KBM-7 (cell line): ENCODE measurements around the gene GLI1.
"Not testable (repeated sequence)": the region's sequence is repeated elsewhere in the genome, so short reads cannot be mapped to it uniquely, and the experiment has no call there.

Experiments
- DNase-seq: peaks from one replicate; pipeline ENCODE4 v3.0.0-alpha.2; 2015
- in situ Hi-C: fragments of 300-500 bp; cut with MboI; formaldehyde crosslinking; loops from 2 replicates; pipeline ENCODE4 v1.14.3; 2020; ENCODE audit warnings: low sequenced_read_pairs, low pct_unique_long_range_greater_than_20kb, mixed read lengths

Gene GLI1

DNA sequence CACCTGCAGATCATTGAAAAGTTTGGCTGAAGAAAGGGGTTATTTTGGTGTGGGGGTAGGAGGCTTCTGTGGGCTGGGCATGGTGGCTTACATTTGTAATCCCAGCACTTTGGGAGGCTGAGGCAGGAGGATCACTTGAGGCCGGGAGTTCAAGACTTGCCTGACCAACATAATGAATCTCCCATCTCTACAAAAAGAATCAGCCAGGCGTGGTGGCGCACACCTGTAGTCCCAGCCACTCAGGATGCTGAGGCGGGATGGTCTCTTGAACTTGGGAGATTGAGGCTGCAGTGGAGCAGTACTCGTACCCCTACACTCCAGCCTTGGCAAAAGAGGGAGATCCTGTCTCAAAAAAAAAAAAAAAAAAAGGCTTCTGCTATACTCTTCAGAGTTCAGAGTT lies 53.7 kb downstream of the GLI1 start:
- DNase-seq: no peak
- in situ Hi-C loops: no loop called here

- in situ Hi-C loops, DNase-seq: not testable (repeated sequence)
Observed at GRCh38 chr12:57513677-57514076, 54.1 kb downstream of the GLI1 start.

GRCh38 chr12:57514246-57514645 lies 54.7 kb downstream of the GLI1 start:
- in situ Hi-C loops, DNase-seq: not testable (repeated sequence)

DNA sequence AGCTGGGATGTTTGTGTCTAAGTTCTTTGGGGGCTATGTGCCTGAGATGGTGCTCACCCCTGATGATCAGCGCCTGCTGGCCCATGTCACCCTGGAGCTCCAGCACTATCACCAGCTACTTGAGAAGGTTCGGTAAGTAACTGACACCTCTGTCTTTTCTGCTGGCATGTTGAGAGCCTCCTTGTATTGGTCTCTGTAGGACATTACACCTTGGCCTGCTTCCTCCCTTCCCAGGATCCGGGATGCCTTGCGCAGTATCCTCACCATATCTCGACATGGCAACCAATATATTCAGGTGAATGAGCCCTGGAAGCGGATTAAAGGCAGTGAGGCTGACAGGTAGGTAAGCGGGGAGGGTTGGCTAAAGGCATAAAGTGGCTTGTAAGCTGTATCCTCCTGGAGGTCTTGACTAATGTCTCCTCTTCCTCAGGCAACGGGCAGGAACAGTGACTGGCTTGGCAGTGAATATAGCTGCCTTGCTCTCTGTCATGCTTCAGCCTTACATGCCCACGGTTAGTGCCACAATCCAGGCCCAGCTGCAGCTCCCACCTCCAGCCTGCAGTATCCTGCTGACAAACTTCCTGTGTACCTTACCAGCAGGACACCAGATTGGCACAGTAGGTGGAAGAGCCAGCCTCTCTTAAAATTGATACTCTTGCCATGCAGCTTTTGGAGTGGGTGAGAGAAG lies 55.3 kb downstream of the GLI1 start:
- in situ Hi-C loops: no loop called here
- DNase-seq: no peak

DNA sequence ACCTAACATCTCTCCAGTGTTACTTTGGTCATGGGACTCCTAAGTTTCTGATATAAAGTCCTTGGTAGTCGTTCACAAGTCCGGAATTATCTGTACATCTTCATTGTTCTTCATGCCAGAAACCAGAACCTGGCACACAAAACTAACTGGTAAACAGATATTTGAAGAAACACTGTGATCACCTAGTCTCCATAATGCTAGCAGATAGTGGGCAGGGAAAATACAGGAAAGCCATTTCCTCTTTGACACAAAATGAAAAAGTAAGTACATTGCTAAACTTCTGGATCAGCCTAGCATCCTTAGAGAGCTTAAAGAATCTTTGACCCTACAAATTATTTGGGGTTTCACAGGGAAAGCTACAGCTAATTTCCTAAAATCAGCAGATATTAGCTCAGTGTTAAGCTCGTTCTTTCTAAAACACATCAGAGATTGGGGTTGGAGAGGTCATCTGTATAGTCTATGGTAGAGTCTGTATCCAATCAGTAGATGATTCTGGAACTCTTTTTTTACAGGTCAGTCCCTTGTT lies 55.9 kb downstream of the GLI1 start:
- in situ Hi-C loops: no loop called here
- no peak for DNase-seq

DNA sequence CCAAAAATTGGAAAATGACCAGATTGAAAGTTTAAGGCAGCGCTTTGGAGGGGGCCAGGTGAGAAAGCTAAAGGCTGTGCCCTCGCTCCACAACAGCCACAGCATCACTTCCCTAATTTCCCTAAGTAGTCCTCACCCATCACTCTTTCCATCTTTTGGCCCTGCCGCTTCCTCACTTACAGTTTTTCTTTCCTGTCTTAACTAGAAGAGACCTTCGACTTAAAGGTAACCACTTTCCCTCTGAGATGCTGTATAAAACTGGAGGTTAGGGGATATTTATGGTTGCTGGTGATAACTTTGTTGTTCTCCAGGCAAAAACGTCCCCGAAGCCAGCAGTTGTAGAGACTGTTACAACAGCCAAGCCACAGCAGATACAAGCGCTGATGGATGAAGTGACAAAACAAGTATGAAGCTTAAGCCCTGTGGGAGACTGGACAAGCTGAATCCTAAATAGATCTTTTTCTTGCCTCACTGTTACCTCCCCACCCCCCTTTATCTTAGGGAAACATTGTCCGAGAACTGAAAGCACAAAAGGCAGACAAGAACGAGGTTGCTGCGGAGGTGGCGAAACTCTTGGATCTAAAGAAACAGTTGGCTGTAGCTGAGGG lies 56.5 kb downstream of the GLI1 start:
- in situ Hi-C loops: no loop called here
- no peak for DNase-seq

GRCh38 chr12:57516617-57517153 lies 57.1 kb downstream of the GLI1 start:
- in situ Hi-C loops: no loop called here

GRCh38 chr12:57517187-57517586 lies 57.6 kb downstream of the GLI1 start:
- no peak for DNase-seq
- in situ Hi-C loops: no loop called here

More at GRCh38 chr12:57516617-57517153, 57.1 kb downstream of the GLI1 start:
- DNase-seq: no peak

- DNase-seq, in situ Hi-C loops: not testable (repeated sequence)
Observed at GRCh38 chr12:57517718-57518117, 58.1 kb downstream of the GLI1 start.

- in situ Hi-C loops: no loop called here
- no peak for DNase-seq
Observed at GRCh38 chr12:57518176-57518919, 58.8 kb downstream of the GLI1 start.

GRCh38 chr12:57518920-57519795 lies 59.6 kb downstream of the GLI1 start:
- in situ Hi-C loops: no loop called here
- DNase-seq: no peak

GRCh38 chr12:57519796-57520052 lies 60.1 kb downstream of the GLI1 start:
- peak; percentile 51 for DNase-seq
- in situ Hi-C loops: no loop called here

DNA sequence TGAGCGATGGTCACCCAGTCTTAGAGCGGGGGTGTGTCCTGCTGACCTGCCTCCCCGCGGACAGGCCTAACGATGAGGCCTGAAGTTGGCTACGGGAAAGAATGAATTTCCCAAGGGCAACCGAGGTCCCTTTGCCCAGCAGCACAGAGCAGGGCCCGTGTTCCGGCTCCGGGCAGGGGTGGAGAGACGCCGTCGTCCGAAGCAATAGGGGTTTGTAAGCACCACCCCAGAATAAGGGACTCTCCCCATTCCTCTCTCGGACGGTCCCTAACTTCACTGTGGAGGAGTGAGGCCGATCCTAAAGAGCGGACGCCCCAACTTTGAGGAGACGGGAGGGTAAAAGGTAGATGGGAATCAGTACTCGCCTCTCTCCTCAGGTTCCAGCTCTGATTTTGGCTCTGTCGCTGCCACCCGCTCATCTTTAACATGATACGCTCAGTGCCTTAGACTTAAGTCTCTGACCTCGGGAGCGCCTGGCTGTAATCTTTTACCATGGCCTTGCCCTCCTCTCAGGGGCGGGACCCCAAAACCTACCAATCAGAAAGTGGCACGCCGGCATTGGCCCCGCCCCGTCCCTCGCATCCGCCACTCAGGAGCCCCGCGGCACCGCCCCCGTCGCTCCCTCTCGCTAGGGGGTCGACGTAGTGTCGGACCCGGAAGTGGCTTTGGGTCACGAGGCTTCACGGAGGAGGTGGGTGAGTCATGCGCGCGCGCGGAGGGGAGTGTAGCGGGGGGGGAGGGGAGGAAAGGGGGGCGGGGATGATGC lies 60.7 kb downstream of the GLI1 start, which contains the start of gene DDIT3:
TSS of gene DDIT3 (minus strand) at position 462 of the 766 bp plus-strand sequence. CDS start 3,108 bp downstream, outside the sequence.
- peak; percentile 99 for DNase-seq
- in situ Hi-C loops: no loop called here

DNA sequence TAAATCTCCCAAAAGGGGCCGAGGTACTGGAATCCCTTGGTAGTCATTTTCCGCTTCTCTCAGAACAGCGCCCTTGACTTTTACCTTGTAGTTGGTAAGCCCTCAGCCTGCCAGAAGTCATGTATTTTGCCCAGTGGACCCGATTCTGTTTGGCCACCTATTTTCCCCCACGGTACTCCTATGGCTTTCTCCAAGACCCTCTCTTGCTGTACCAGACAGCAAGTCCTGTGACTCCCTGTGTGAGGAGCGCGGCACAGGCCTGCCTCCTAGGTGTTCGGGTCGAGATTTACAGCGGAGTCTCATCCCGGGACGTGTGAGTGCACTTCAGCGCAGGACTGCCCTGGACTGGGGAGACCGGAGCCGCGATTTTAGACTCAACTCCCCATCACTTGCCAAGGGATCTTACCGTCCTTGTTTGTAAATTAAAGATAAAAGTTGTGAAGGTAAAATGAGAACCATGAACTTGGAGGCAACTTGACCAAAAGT lies 62.0 kb downstream of the GLI1 start:
- in situ Hi-C loops: no loop called here
- no peak for DNase-seq
